ENCODE results near the gene WBP2. TPM values are rescaled to one million over a fixed set of nuclear protein-coding genes. Genes with fewer than 3 reads are reported as not detected.

WBP2 gene
- total and polyA plus RNA-seq, 4 donors = 67.2 to 195 (median 135) TPM

DNA sequence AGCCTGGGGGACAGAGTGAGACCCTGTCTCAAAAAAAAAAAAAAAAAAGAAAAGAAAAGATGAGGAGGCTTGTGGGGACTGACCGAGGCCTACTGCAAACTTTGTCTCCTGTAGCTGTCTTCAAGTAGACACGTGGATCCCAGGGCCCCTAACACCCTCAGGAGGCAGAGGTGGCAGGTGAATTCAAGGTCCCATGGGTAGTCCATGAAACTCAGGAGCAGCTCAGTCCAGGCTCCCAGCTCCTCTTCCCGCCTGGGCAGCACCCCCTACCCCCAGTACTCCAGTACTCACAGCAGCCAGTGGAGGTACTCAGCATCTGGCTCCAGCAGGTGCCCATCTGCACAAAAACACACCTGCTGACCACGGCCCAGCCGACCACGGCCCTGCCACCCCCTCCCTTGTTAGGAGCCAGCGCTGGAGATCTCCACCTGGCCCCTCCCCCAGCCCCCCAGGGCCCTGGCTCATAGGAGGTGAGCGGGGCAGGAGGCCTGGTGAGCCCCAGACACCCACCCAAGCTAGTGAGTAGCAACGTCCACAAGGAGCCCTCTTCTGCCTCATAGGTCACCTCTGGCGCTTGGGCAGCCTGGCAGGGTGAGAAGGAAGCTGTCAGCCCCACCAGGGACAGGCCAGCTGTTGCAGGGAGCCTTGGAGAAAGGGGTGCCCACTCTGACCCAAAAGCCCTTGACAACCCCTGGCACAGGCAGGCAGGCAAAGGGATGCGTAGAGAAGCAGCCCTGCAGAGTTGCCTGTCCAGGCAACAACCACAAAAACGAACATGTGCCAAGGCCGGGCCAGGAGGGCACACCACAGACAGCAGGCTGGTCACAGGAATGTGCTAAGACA, 45.8 kb upstream of the WBP2 start:
- DNase-seq (no peak), ATAC-seq (ENCODE audit: insufficient read depth, low FRiP score) (no peak)
- no peaks in the 10 kb centered on the region for H3K27me3 ChIP-seq (ENCODE audit: control insufficient read depth in 3 of 3, insufficient read depth in 3 of 3, low read length in 2 of 3)
- TF ChIP-seq, protein P1, sequence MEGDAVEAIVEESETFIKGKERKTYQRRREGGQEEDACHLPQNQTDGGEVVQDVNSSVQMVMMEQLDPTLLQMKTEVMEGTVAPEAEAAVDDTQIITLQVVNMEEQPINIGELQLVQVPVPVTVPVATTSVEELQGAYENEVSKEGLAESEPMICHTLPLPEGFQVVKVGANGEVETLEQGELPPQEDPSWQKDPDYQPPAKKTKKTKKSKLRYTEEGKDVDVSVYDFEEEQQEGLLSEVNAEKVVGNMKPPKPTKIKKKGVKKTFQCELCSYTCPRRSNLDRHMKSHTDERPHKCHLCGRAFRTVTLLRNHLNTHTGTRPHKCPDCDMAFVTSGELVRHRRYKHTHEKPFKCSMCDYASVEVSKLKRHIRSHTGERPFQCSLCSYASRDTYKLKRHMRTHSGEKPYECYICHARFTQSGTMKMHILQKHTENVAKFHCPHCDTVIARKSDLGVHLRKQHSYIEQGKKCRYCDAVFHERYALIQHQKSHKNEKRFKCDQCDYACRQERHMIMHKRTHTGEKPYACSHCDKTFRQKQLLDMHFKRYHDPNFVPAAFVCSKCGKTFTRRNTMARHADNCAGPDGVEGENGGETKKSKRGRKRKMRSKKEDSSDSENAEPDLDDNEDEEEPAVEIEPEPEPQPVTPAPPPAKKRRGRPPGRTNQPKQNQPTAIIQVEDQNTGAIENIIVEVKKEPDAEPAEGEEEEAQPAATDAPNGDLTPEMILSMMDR (IDR thresholded peaks at IDR 0.05; ENCODE audit: control extremely low read depth, extremely low read depth) = no peak
- no peaks in the 10 kb centered on the region for H3K9me3 ChIP-seq (ENCODE audit: control insufficient read depth in 4 of 4, insufficient read depth in 3 of 4, low read length in 3 of 4)
- H3K4me3 ChIP-seq = no peak overlapping the region
- H3K27ac ChIP-seq (ENCODE audit: low read depth in 1 of 2, low read length in 1 of 2) = no peak overlapping the region
- 88 to 91% methylated on average over 13 of the region's 13 CpGs for WGBS, 2 donors
- peaks cover 0 to 14% (median 0%) of the 10 kb centered on the region in 5 donors for H3K4me1 ChIP-seq (ENCODE audit: control insufficient read depth in 5 of 5, insufficient read depth in 5 of 5, low read length in 5 of 5)
- no peak overlapping the region for H3K9ac ChIP-seq (ENCODE audit: insufficient read depth in 1 of 2, low read length in 2 of 2)
- H3K36me3 ChIP-seq (ENCODE audit: control insufficient read depth in 4 of 4, insufficient read depth in 4 of 4, low read length in 4 of 4) = peaks cover 0 to 31% (median 12%) of the 10 kb centered on the region in 4 donors

DNA sequence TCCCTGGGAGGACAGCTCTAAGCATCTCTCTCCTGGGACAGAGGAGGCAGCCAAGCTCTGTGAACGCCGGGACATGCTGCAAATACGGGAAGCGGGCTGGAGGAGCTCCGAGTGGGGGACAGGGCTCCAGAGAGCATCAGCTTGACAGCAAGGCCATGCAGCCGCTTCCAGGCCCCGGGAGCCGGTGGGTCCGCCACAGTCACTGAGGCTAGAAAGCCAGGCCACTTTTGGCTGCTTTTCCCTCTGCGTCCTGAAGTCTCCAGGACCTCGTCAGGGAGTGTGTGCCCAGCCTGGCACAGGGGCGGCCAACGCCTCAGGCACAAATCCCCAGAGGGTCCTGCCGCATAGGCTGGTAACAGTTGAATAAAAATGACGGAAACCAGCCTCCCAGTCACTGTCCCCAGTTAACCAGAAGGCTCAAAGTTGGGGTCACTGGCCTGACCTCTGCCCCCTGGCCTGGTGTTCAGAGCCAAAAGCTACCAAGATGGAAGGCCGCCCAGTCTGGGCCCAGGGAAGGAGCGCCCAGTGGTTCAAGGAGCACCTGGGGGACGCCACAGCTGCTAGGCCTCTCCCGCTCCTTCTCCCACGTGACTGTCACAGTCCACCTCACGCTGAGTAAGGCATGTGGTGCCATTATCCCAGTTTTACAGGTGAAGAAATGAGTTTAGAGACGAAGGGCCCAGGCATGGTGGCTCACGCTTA, 44.8 kb upstream of the WBP2 start:
- no peak for ATAC-seq (ENCODE audit: insufficient read depth, low FRiP score)
- Histone ChIP-seq H3K27ac (ENCODE audit: low read depth in 1 of 2, low read length in 1 of 2) (no peak overlapping the region), H3K9me3 (ENCODE audit: control insufficient read depth in 4 of 4, insufficient read depth in 3 of 4, low read length in 3 of 4) (no peaks in the 10 kb centered on the region), H3K36me3 (ENCODE audit: control insufficient read depth in 4 of 4, insufficient read depth in 4 of 4, low read length in 4 of 4) (peaks cover 0 to 31% (median 12%) of the 10 kb centered on the region in 4 donors), H3K4me1 (ENCODE audit: control insufficient read depth in 5 of 5, insufficient read depth in 5 of 5, low read length in 5 of 5) (peaks cover 0 to 23% (median 7%) of the 10 kb centered on the region in 5 donors), H3K4me3 (no peak overlapping the region), H3K27me3 (ENCODE audit: control insufficient read depth in 3 of 3, insufficient read depth in 3 of 3, low read length in 2 of 3) (no peaks in the 10 kb centered on the region), H3K9ac (ENCODE audit: insufficient read depth in 1 of 2, low read length in 2 of 2) (no peak overlapping the region)
- WGBS, 2 donors = 93 to 95% methylated on average over 23 of the region's 23 CpGs
- TF ChIP-seq, protein P1 (IDR thresholded peaks at IDR 0.05; ENCODE audit: control extremely low read depth, extremely low read depth) = no peak
- no peak for DNase-seq

DNA sequence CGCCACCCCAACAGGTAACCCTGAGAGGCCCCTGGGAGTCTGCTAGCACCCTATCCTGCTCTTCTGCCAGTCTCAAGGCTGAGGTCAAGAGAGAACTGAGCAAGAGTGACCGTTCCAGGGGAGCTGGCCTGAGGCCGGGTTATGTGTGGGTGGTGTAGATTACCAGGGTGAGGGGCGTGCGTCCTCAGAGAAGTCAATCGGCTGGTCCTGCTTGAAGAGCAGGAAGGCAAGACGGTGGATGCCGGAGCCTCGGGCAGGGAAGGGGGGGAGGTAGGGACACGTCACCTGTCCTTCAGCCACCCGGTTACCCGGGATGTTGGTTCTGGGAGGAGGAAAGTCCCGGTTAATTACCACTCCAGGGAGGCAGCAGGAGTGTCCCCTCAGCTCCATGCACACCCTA, 44.2 kb upstream of the WBP2 start:
- ATAC-seq (ENCODE audit: insufficient read depth, low FRiP score) (no peak), DNase-seq (no peak)
- WGBS, 2 donors = 93 to 95% methylated on average over 13 of the region's 13 CpGs
- Histone ChIP-seq H3K9me3 (ENCODE audit: control insufficient read depth in 4 of 4, insufficient read depth in 3 of 4, low read length in 3 of 4) (no peaks in the 10 kb centered on the region), H3K9ac (ENCODE audit: insufficient read depth in 1 of 2, low read length in 2 of 2) (no peak overlapping the region), H3K36me3 (ENCODE audit: control insufficient read depth in 4 of 4, insufficient read depth in 4 of 4, low read length in 4 of 4) (peaks cover 0 to 31% (median 12%) of the 10 kb centered on the region in 4 donors), H3K27ac (ENCODE audit: low read depth in 1 of 2, low read length in 1 of 2) (no peak overlapping the region), H3K4me3 (no peak overlapping the region), H3K27me3 (ENCODE audit: control insufficient read depth in 3 of 3, insufficient read depth in 3 of 3, low read length in 2 of 3) (no peaks in the 10 kb centered on the region), H3K4me1 (ENCODE audit: control insufficient read depth in 5 of 5, insufficient read depth in 5 of 5, low read length in 5 of 5) (peaks cover 0 to 27% (median 9%) of the 10 kb centered on the region in 5 donors)
- TF ChIP-seq, protein P1 (IDR thresholded peaks at IDR 0.05; ENCODE audit: control extremely low read depth, extremely low read depth) = no peak
